OCI-LY7 (cell line): ENCODE measurements around the gene EFNA3.

Experiments
- CTCF ChIP-seq: fragments of 200-600 bp; sonication (generic); conservative IDR thresholded peaks from 2 replicates; pipeline ENCODE4 v1.5.1; 2014; ENCODE audit warnings: mild to moderate bottlenecking, antibody characterized with exemption, low read length, moderate library complexity, mixed read lengths
- EZH2phosphoT487 ChIP-seq: fragments of 200-600 bp; sonication (generic); IDR thresholded peaks from 2 replicates; pipeline ENCODE4 v1.6.1; 2018; ENCODE audit warnings: low read depth, borderline replicate concordance, mild to moderate bottlenecking, mixed run types, antibody characterized with exemption, low read length, moderate library complexity, mixed read lengths

GRCh38 chr1:155032886-155033285 lies 45.8 kb upstream of the EFNA3 start:
- TF ChIP-seq CTCF, result no peak
- TF ChIP-seq EZH2phosphoT487, result no peak
